ENCODE data around the gene NIPAL1.
A peak's percentile ranks its signal among the peaks of the same experiment; 100 is the strongest.

Gene NIPAL1

GRCh38 chr4:48047896-48048295 is 31.3 kb downstream of the NIPAL1 start:
- Histone ChIP-seq H3K9ac (ENCODE audit: low read depth in 1 of 2, low read length in 2 of 2) (no peak overlapping the region), H3K4me1 (ENCODE audit: control insufficient read depth in 2 of 2, insufficient read depth in 2 of 2, low read length in 2 of 2) (peaks cover 7 to 14% of the 10 kb centered on the region in 2 donors), H3K27ac (ENCODE audit: low read depth in 2 of 2, low read length in 2 of 2) (no peak overlapping the region)

GRCh38 chr4:48049483-48049882 is 32.9 kb downstream of the NIPAL1 start:
- Histone ChIP-seq H3K27me3 (ENCODE audit: control insufficient read depth in 2 of 2, insufficient read depth in 2 of 2, low read length in 2 of 2) (no peaks in the 10 kb centered on the region), H3K4me1 (ENCODE audit: control insufficient read depth in 2 of 2, insufficient read depth in 2 of 2, low read length in 2 of 2) (peaks cover 7 to 14% of the 10 kb centered on the region in 2 donors), H3K36me3 (ENCODE audit: control insufficient read depth in 2 of 2, insufficient read depth in 2 of 2, low read length in 2 of 2) (no peaks in the 10 kb centered on the region), H3K9ac (ENCODE audit: low read depth in 1 of 2, low read length in 2 of 2) (no peak overlapping the region), H3K9me3 (ENCODE audit: control insufficient read depth in 2 of 2, low read length in 2 of 2) (no peaks in the 10 kb centered on the region), H3K4me3 (ENCODE audit: low read length in 2 of 2) (no peak overlapping the region), H3K27ac (ENCODE audit: low read depth in 2 of 2, low read length in 2 of 2) (no peak overlapping the region)

More at GRCh38 chr4:48047896-48048295, 31.3 kb downstream of the NIPAL1 start:
- Histone ChIP-seq H3K9me3 (ENCODE audit: control insufficient read depth in 2 of 2, low read length in 2 of 2) (no peaks in the 10 kb centered on the region), H3K36me3 (ENCODE audit: control insufficient read depth in 2 of 2, insufficient read depth in 2 of 2, low read length in 2 of 2) (no peaks in the 10 kb centered on the region), H3K27me3 (ENCODE audit: control insufficient read depth in 2 of 2, insufficient read depth in 2 of 2, low read length in 2 of 2) (no peaks in the 10 kb centered on the region), H3K4me3 (ENCODE audit: low read length in 2 of 2) (peak overlapping the region in 1 of 2 donors; percentile 26)

- H3K27ac ChIP-seq (ENCODE audit: low read depth in 2 of 2, low read length in 2 of 2), result no peak overlapping the region
- H3K27me3 ChIP-seq (ENCODE audit: control insufficient read depth in 2 of 2, insufficient read depth in 2 of 2, low read length in 2 of 2), result no peaks in the 10 kb centered on the region
- H3K9ac ChIP-seq (ENCODE audit: low read depth in 1 of 2, low read length in 2 of 2), result no peak overlapping the region
- H3K36me3 ChIP-seq (ENCODE audit: control insufficient read depth in 2 of 2, insufficient read depth in 2 of 2, low read length in 2 of 2), result no peaks in the 10 kb centered on the region
- H3K9me3 ChIP-seq (ENCODE audit: control insufficient read depth in 2 of 2, low read length in 2 of 2), result no peaks in the 10 kb centered on the region
- H3K4me3 ChIP-seq (ENCODE audit: low read length in 2 of 2), result no peak overlapping the region
- H3K4me1 ChIP-seq (ENCODE audit: control insufficient read depth in 2 of 2, insufficient read depth in 2 of 2, low read length in 2 of 2), result peaks cover 7 to 14% of the 10 kb centered on the region in 2 donors
These were observed 34.5 kb downstream of the NIPAL1 start for GRCh38 chr4:48051078-48051477.

- Histone ChIP-seq H3K9ac (ENCODE audit: low read depth in 1 of 2, low read length in 2 of 2) (no peak overlapping the region), H3K4me1 (ENCODE audit: control insufficient read depth in 2 of 2, insufficient read depth in 2 of 2, low read length in 2 of 2) (no peaks in the 10 kb centered on the region), H3K4me3 (ENCODE audit: low read length in 2 of 2) (no peak overlapping the region), H3K36me3 (ENCODE audit: control insufficient read depth in 2 of 2, insufficient read depth in 2 of 2, low read length in 2 of 2) (no peaks in the 10 kb centered on the region), H3K27me3 (ENCODE audit: control insufficient read depth in 2 of 2, insufficient read depth in 2 of 2, low read length in 2 of 2) (no peaks in the 10 kb centered on the region), H3K27ac (ENCODE audit: low read depth in 2 of 2, low read length in 2 of 2) (no peak overlapping the region), H3K9me3 (ENCODE audit: control insufficient read depth in 2 of 2, low read length in 2 of 2) (no peaks in the 10 kb centered on the region)
These were observed 42.3 kb downstream of the NIPAL1 start for GRCh38 chr4:48058617-48059530.

GRCh38 chr4:48064349-48064748 is 47.8 kb downstream of the NIPAL1 start:
- no peaks in the 10 kb centered on the region for H3K27me3 ChIP-seq (ENCODE audit: control insufficient read depth in 2 of 2, insufficient read depth in 2 of 2, low read length in 2 of 2)
- H3K36me3 ChIP-seq (ENCODE audit: control insufficient read depth in 2 of 2, insufficient read depth in 2 of 2, low read length in 2 of 2), result no peaks in the 10 kb centered on the region
- H3K27ac ChIP-seq (ENCODE audit: low read depth in 2 of 2, low read length in 2 of 2), result no peak overlapping the region
- no peaks in the 10 kb centered on the region for H3K9me3 ChIP-seq (ENCODE audit: control insufficient read depth in 2 of 2, low read length in 2 of 2)
- H3K4me3 ChIP-seq (ENCODE audit: low read length in 2 of 2), result no peak overlapping the region
- H3K9ac ChIP-seq (ENCODE audit: low read depth in 1 of 2, low read length in 2 of 2), result no peak overlapping the region
- no peaks in the 10 kb centered on the region for H3K4me1 ChIP-seq (ENCODE audit: control insufficient read depth in 2 of 2, insufficient read depth in 2 of 2, low read length in 2 of 2)

GRCh38 chr4:48065587-48066052 is 49.0 kb downstream of the NIPAL1 start:
- no peak overlapping the region for H3K9ac ChIP-seq (ENCODE audit: low read depth in 1 of 2, low read length in 2 of 2)
- H3K27me3 ChIP-seq (ENCODE audit: control insufficient read depth in 2 of 2, insufficient read depth in 2 of 2, low read length in 2 of 2), result no peaks in the 10 kb centered on the region
- H3K4me1 ChIP-seq (ENCODE audit: control insufficient read depth in 2 of 2, insufficient read depth in 2 of 2, low read length in 2 of 2), result no peaks in the 10 kb centered on the region
- no peaks in the 10 kb centered on the region for H3K36me3 ChIP-seq (ENCODE audit: control insufficient read depth in 2 of 2, insufficient read depth in 2 of 2, low read length in 2 of 2)
- no peaks in the 10 kb centered on the region for H3K9me3 ChIP-seq (ENCODE audit: control insufficient read depth in 2 of 2, low read length in 2 of 2)
- H3K27ac ChIP-seq (ENCODE audit: low read depth in 2 of 2, low read length in 2 of 2), result no peak overlapping the region
- H3K4me3 ChIP-seq (ENCODE audit: low read length in 2 of 2), result no peak overlapping the region

GRCh38 chr4:48067536-48067935 is 51.0 kb downstream of the NIPAL1 start:
- Histone ChIP-seq H3K27me3 (ENCODE audit: control insufficient read depth in 2 of 2, insufficient read depth in 2 of 2, low read length in 2 of 2) (no peaks in the 10 kb centered on the region), H3K4me1 (ENCODE audit: control insufficient read depth in 2 of 2, insufficient read depth in 2 of 2, low read length in 2 of 2) (no peaks in the 10 kb centered on the region), H3K36me3 (ENCODE audit: control insufficient read depth in 2 of 2, insufficient read depth in 2 of 2, low read length in 2 of 2) (no peaks in the 10 kb centered on the region), H3K9me3 (ENCODE audit: control insufficient read depth in 2 of 2, low read length in 2 of 2) (no peaks in the 10 kb centered on the region), H3K27ac (ENCODE audit: low read depth in 2 of 2, low read length in 2 of 2) (no peak overlapping the region), H3K4me3 (ENCODE audit: low read length in 2 of 2) (no peak overlapping the region), H3K9ac (ENCODE audit: low read depth in 1 of 2, low read length in 2 of 2) (no peak overlapping the region)

- H3K9me3 ChIP-seq (ENCODE audit: control insufficient read depth in 2 of 2, low read length in 2 of 2), result no peaks in the 10 kb centered on the region
- H3K4me1 ChIP-seq (ENCODE audit: control insufficient read depth in 2 of 2, insufficient read depth in 2 of 2, low read length in 2 of 2), result no peaks in the 10 kb centered on the region
- no peak overlapping the region for H3K27ac ChIP-seq (ENCODE audit: low read depth in 2 of 2, low read length in 2 of 2)
- no peak overlapping the region for H3K9ac ChIP-seq (ENCODE audit: low read depth in 1 of 2, low read length in 2 of 2)
- no peaks in the 10 kb centered on the region for H3K36me3 ChIP-seq (ENCODE audit: control insufficient read depth in 2 of 2, insufficient read depth in 2 of 2, low read length in 2 of 2)
- H3K27me3 ChIP-seq (ENCODE audit: control insufficient read depth in 2 of 2, insufficient read depth in 2 of 2, low read length in 2 of 2), result no peaks in the 10 kb centered on the region
- H3K4me3 ChIP-seq (ENCODE audit: low read length in 2 of 2), result no peak overlapping the region
These were observed 51.6 kb downstream of the NIPAL1 start for GRCh38 chr4:48068182-48068581.

GRCh38 chr4:48069026-48069425 is 52.5 kb downstream of the NIPAL1 start:
- H3K4me1 ChIP-seq (ENCODE audit: control insufficient read depth in 2 of 2, insufficient read depth in 2 of 2, low read length in 2 of 2), result no peaks in the 10 kb centered on the region
- no peak overlapping the region for H3K4me3 ChIP-seq (ENCODE audit: low read length in 2 of 2)
- H3K9ac ChIP-seq (ENCODE audit: low read depth in 1 of 2, low read length in 2 of 2), result no peak overlapping the region
- no peaks in the 10 kb centered on the region for H3K36me3 ChIP-seq (ENCODE audit: control insufficient read depth in 2 of 2, insufficient read depth in 2 of 2, low read length in 2 of 2)
- H3K9me3 ChIP-seq (ENCODE audit: control insufficient read depth in 2 of 2, low read length in 2 of 2), result no peaks in the 10 kb centered on the region
- H3K27ac ChIP-seq (ENCODE audit: low read depth in 2 of 2, low read length in 2 of 2), result no peak overlapping the region
- no peaks in the 10 kb centered on the region for H3K27me3 ChIP-seq (ENCODE audit: control insufficient read depth in 2 of 2, insufficient read depth in 2 of 2, low read length in 2 of 2)

GRCh38 chr4:48071191-48071590 is 54.6 kb downstream of the NIPAL1 start:
- H3K36me3 ChIP-seq (ENCODE audit: control insufficient read depth in 2 of 2, insufficient read depth in 2 of 2, low read length in 2 of 2), result no peaks in the 10 kb centered on the region
- H3K27me3 ChIP-seq (ENCODE audit: control insufficient read depth in 2 of 2, insufficient read depth in 2 of 2, low read length in 2 of 2), result no peaks in the 10 kb centered on the region
- no peaks in the 10 kb centered on the region for H3K4me1 ChIP-seq (ENCODE audit: control insufficient read depth in 2 of 2, insufficient read depth in 2 of 2, low read length in 2 of 2)
- no peaks in the 10 kb centered on the region for H3K9me3 ChIP-seq (ENCODE audit: control insufficient read depth in 2 of 2, low read length in 2 of 2)
- no peak overlapping the region for H3K4me3 ChIP-seq (ENCODE audit: low read length in 2 of 2)
- H3K27ac ChIP-seq (ENCODE audit: low read depth in 2 of 2, low read length in 2 of 2), result no peak overlapping the region
- H3K9ac ChIP-seq (ENCODE audit: low read depth in 1 of 2, low read length in 2 of 2), result no peak overlapping the region
